H9 (cell line): ENCODE data around the gene PFKP. TPM values are rescaled to one million over a fixed set of nuclear protein-coding genes. Genes with fewer than 3 reads are reported as not detected.

ENCODE experiments used
- DNase-seq: peaks from one replicate; pipeline ENCODE4 v3.0.0-alpha.2; 2017
- H2AFZ ChIP-seq: one replicate; pipeline ENCODE4 v1.6.1; 2013; ENCODE audit warnings: mild to moderate bottlenecking, low read length, control low read depth, moderate library complexity
- H2AK5ac ChIP-seq: 2 replicates; pipeline ENCODE4 v1.6.1; 2013; ENCODE audit warnings: low read length, control low read depth, mixed read lengths; ENCODE audit not compliant: insufficient read length
- H2BK120ac ChIP-seq: one replicate; pipeline ENCODE4 v1.6.1; 2013; ENCODE audit warnings: low read depth, mild to moderate bottlenecking, low read length, control low read depth, inconsistent platforms; ENCODE audit not compliant: poor library complexity, severe bottlenecking
- H2BK12ac ChIP-seq: 2 replicates; pipeline ENCODE4 v1.6.1; 2013; ENCODE audit warnings: low read length, control low read depth, mixed read lengths, low read depth; ENCODE audit not compliant: insufficient read length
- H2BK15ac ChIP-seq: 2 replicates; pipeline ENCODE4 v1.6.1; 2013; ENCODE audit warnings: low read depth, low read length, control low read depth
- H2BK20ac ChIP-seq: one replicate; pipeline ENCODE4 v1.6.1; 2013; ENCODE audit warnings: low read depth, mild to moderate bottlenecking, low read length, control low read depth, inconsistent platforms; ENCODE audit not compliant: poor library complexity, severe bottlenecking
- H2BK5ac ChIP-seq: 2 replicates; pipeline ENCODE4 v1.6.1; 2013; ENCODE audit warnings: low read length, control low read depth, mixed read lengths; ENCODE audit not compliant: insufficient read length
- H3K14ac ChIP-seq: 2 replicates; pipeline ENCODE4 v1.6.1; 2013; ENCODE audit warnings: low read length, control low read depth; ENCODE audit not compliant: insufficient read depth
- H3K18ac ChIP-seq: 2 replicates; pipeline ENCODE4 v1.6.1; 2013; ENCODE audit warnings: low read depth, mild to moderate bottlenecking, mixed read lengths, low read length, control low read depth; ENCODE audit not compliant: insufficient read length
- H3K23ac ChIP-seq: 2 replicates; pipeline ENCODE4 v1.6.1; 2013; ENCODE audit warnings: low read length, control low read depth, mixed read lengths, low read depth; ENCODE audit not compliant: insufficient read length
- H3K23me2 ChIP-seq: 2 replicates; pipeline ENCODE4 v1.6.1; 2013; ENCODE audit warnings: low read depth, mild to moderate bottlenecking, mixed read lengths, low read length, control low read depth; ENCODE audit not compliant: insufficient read length, poor library complexity, severe bottlenecking
- H3K27ac ChIP-seq: 2 replicates; pipeline ENCODE4 v1.5.1; 2013; ENCODE audit warnings: low read length, control low read depth, mixed read lengths, low read depth; ENCODE audit not compliant: insufficient read length
- H3K27me3 ChIP-seq: 2 replicates; pipeline ENCODE4 v1.6.1; 2013; ENCODE audit warnings: low read length, control low read depth, inconsistent platforms; ENCODE audit not compliant: insufficient read depth
- H3K4ac ChIP-seq: 2 replicates; pipeline ENCODE4 v1.6.1; 2013; ENCODE audit warnings: low read depth, mild to moderate bottlenecking, control low read depth, inconsistent platforms, low read length, moderate library complexity
- H3K4me1 ChIP-seq: 2 replicates; pipeline ENCODE4 v1.6.1; 2013; ENCODE audit warnings: low read length, control low read depth, inconsistent platforms; ENCODE audit not compliant: insufficient read depth
- H3K4me2 ChIP-seq: 2 replicates; pipeline ENCODE4 v1.6.1; 2013; ENCODE audit warnings: low read length, control low read depth, mixed read lengths; ENCODE audit not compliant: insufficient read length, insufficient read depth
- H3K56ac ChIP-seq: 2 replicates; pipeline ENCODE4 v1.6.1; 2013; ENCODE audit warnings: low read depth, mild to moderate bottlenecking, mixed read lengths, low read length, control low read depth; ENCODE audit not compliant: insufficient read length
- H3K79me1 ChIP-seq: 2 replicates; pipeline ENCODE4 v1.6.1; 2013; ENCODE audit warnings: low read depth, mild to moderate bottlenecking, moderate library complexity, low read length, control low read depth, inconsistent platforms; ENCODE audit not compliant: insufficient read depth, poor library complexity, severe bottlenecking
- H3K79me2 ChIP-seq: 2 replicates; pipeline ENCODE4 v1.6.1; 2013; ENCODE audit warnings: low read length, control low read depth, inconsistent platforms; ENCODE audit not compliant: insufficient read depth
- H3K9ac ChIP-seq: 2 replicates; pipeline ENCODE4 v1.6.1; 2013; ENCODE audit warnings: low read length, control low read depth, mixed read lengths; ENCODE audit not compliant: insufficient read length; ENCODE audit errors: extremely low read depth
- H3K9me3 ChIP-seq: one replicate; pipeline ENCODE4 v1.6.1; 2013; ENCODE audit warnings: low read depth, low read length, inconsistent platforms; ENCODE audit not compliant: control insufficient read depth
- H3T11ph ChIP-seq: one replicate; pipeline ENCODE4 v1.6.1; 2013; ENCODE audit warnings: mild to moderate bottlenecking, low read length, control low read depth, inconsistent platforms
- H4K20me1 ChIP-seq: one replicate; pipeline ENCODE4 v1.6.1; 2013; ENCODE audit not compliant: control insufficient read depth, insufficient read length, insufficient read depth
- H4K5ac ChIP-seq: 2 replicates; pipeline ENCODE4 v1.6.1; 2013; ENCODE audit warnings: low read depth, mild to moderate bottlenecking, mixed read lengths, low read length, control low read depth; ENCODE audit not compliant: insufficient read length
- H4K8ac ChIP-seq: replicated peaks from 2 replicates; pipeline ENCODE4 v1.6.1; 2013; ENCODE audit warnings: low read length, control low read depth, mixed read lengths, low read depth; ENCODE audit not compliant: insufficient read length
- H4K91ac ChIP-seq: 2 replicates; pipeline ENCODE4 v1.6.1; 2013; ENCODE audit warnings: low read depth, mild to moderate bottlenecking, moderate library complexity, mixed read lengths, low read length, control low read depth; ENCODE audit not compliant: insufficient read length
- H3K27ac Mint-ChIP-seq, 3 experiments: 2 replicates in 2 of 3; 3 replicates in 1 of 3; pipeline ENCODE4 v1.8.0; 2020 to 2021; ENCODE audit warnings: mixed read lengths in 3 of 3, mild to moderate bottlenecking in 1 of 3, moderate library complexity in 1 of 3
- H3K27me3 Mint-ChIP-seq: 2 replicates; pipeline ENCODE4 v1.8.0; 2021; ENCODE audit warnings: low read depth, mild to moderate bottlenecking, moderate library complexity, mixed read lengths
- H3K36me3 Mint-ChIP-seq, 3 experiments: 2 replicates in 2 of 3; 3 replicates in 1 of 3; pipeline ENCODE4 v1.8.0; 2020 to 2021; ENCODE audit warnings: low read depth in 3 of 3, mixed read lengths in 3 of 3; ENCODE audit not compliant: insufficient read depth in 1 of 3
- H3K4me1 Mint-ChIP-seq, 2 experiments: 2 replicates each; pipeline ENCODE4 v1.8.0; 2020; ENCODE audit warnings: mixed read lengths in 2 of 2
- H3K4me3 Mint-ChIP-seq, 2 experiments: 2 replicates in 1 of 2; 3 replicates in 1 of 2; pipeline ENCODE4 v1.8.0; 2020 to 2021; ENCODE audit warnings: mild to moderate bottlenecking in 2 of 2, mixed read lengths in 2 of 2, moderate library complexity in 1 of 2
- H3K9me3 Mint-ChIP-seq, 2 experiments: 2 replicates in 1 of 2; 3 replicates in 1 of 2; pipeline ENCODE4 v1.8.0; 2020; ENCODE audit warnings: mild to moderate bottlenecking in 2 of 2, mixed read lengths in 2 of 2, moderate library complexity in 1 of 2
- CTCF ChIP-seq: fragments of 200-600 bp; sonication (generic); conservative IDR thresholded peaks from 3 replicates; pipeline ENCODE4 v1.8.0; 2021; ENCODE audit warnings: antibody characterized with exemption, mild to moderate bottlenecking
- WGBS: extraction: QIAGEN DNeasy Blood & Tissue Kit; methylation state at CpG from one replicate; pipeline ENCODE4 v1.1.7; 2013; ENCODE audit warnings: missing lambda C conversion rate, low lambda C conversion rate, mixed read lengths; ENCODE audit not compliant: insufficient read length; ENCODE audit errors: extremely low coverage; 5-methylcytosine and 5-hydroxymethylcytosine counted together
- total RNA-seq: library from RNA; stranded (reverse); gene quantifications from 2 replicates; pipeline ENCODE4 v1.2.1, GENCODE V29; 2021

The PFKP gene
- total RNA-seq, 1 experiment from 2014 or later, result 145 TPM

GRCh38 chr10:3042589-3042988 lies 24.8 kb upstream of the PFKP start:
- Histone ChIP-seq H3K18ac (no peak overlapping the region), H2BK12ac (no peak overlapping the region), H3K9ac (no peak overlapping the region), H3K14ac (no peak overlapping the region), H4K5ac (no peak overlapping the region), H3K23me2 (peaks cover 4% of the 10 kb centered on the region), H3K79me1 (no peaks in the 10 kb centered on the region), H4K8ac (no peak overlapping the region), H3K56ac (no peak overlapping the region), H3K27ac (no peak overlapping the region), H3K79me2 (no peaks in the 10 kb centered on the region), H2BK20ac (no peak overlapping the region), H4K20me1 (no peaks in the 10 kb centered on the region), H2BK5ac (no peak overlapping the region), H3K23ac (no peak overlapping the region), H3K9me3 (no peaks in the 10 kb centered on the region), H2AK5ac (no peak overlapping the region), H3K4ac (no peak overlapping the region), H3K27me3 (no peaks in the 10 kb centered on the region), H3K4me1 (peaks cover 6% of the 10 kb centered on the region; the same call in 1 of the 2 replicates), H2BK15ac (no peak overlapping the region), H2BK120ac (no peak overlapping the region), H3K4me2 (no peak overlapping the region), H3T11ph (no peak overlapping the region), H2AFZ (no peak overlapping the region), H4K91ac (no peak overlapping the region)
- Mint-ChIP-seq H3K4me3 (no peak overlapping the region), H3K27me3 (no peaks in the 10 kb centered on the region; the same call in 1 of the 2 replicates), H3K9me3 (peaks cover 21% of the 10 kb centered on the region in 2 experiments), H3K36me3 (peaks cover 2 to 15% (median 4%) of the 10 kb centered on the region in 3 experiments; a peak in 6 of 7 replicates), H3K4me1 (peaks cover 19 to 28% of the 10 kb centered on the region in 2 experiments), H3K27ac (no peak overlapping the region)
- WGBS, result no CpG with 5 or more reads among the region's 10 CpGs
- TF ChIP-seq CTCF, result no peak
- no peak for DNase-seq
